NB4 (cell line): Measurements from ENCODE around the gene PHACTR1.

Experiments used
- MYC ChIP-seq: IDR thresholded peaks from 2 replicates; pipeline ENCODE4 v1.6.1; 2011; ENCODE audit warnings: low read depth, low read length
- POLR2A ChIP-seq: IDR thresholded peaks from 2 replicates; pipeline ENCODE4 v1.6.1; 2011; ENCODE audit warnings: mild to moderate bottlenecking; ENCODE audit not compliant: insufficient read length; ENCODE audit errors: extremely low read depth
- TF ChIP-seq, protein P1 (sequence below): IDR thresholded peaks from one replicate; pipeline ENCODE4 v1.5.1; 2012; ENCODE audit warnings: low read depth, low read length
- TF ChIP-seq, protein P2 (sequence below): IDR thresholded peaks from 2 replicates; pipeline ENCODE4 v1.6.1; 2011; ENCODE audit warnings: low read depth, low read length

DNA sequence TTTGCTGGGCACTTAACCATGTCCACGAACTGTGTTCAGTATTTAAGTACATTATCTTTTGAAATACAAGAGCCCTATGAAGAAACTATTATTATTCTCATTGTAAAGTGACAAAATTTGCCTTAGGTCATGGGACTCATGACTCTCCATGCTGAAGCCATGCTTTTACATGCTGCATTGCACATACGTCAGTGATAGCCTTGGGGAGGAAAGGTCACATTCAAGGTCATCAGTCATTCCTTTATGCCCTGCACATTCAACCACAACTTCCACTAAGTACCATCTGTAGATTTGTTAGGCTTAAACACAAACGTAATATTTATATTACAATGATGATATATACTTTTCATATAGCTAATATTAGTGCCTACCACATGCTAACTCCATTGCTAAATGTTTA, 319.0 kb downstream of the PHACTR1 start:
- TF ChIP-seq, protein P1, sequence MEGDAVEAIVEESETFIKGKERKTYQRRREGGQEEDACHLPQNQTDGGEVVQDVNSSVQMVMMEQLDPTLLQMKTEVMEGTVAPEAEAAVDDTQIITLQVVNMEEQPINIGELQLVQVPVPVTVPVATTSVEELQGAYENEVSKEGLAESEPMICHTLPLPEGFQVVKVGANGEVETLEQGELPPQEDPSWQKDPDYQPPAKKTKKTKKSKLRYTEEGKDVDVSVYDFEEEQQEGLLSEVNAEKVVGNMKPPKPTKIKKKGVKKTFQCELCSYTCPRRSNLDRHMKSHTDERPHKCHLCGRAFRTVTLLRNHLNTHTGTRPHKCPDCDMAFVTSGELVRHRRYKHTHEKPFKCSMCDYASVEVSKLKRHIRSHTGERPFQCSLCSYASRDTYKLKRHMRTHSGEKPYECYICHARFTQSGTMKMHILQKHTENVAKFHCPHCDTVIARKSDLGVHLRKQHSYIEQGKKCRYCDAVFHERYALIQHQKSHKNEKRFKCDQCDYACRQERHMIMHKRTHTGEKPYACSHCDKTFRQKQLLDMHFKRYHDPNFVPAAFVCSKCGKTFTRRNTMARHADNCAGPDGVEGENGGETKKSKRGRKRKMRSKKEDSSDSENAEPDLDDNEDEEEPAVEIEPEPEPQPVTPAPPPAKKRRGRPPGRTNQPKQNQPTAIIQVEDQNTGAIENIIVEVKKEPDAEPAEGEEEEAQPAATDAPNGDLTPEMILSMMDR: no peak
- no peak for TF ChIP-seq POLR2A
- no peak for TF ChIP-seq MYC
- TF ChIP-seq, protein P2, sequence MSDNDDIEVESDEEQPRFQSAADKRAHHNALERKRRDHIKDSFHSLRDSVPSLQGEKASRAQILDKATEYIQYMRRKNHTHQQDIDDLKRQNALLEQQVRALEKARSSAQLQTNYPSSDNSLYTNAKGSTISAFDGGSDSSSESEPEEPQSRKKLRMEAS: no peak
